Measurements from ENCODE around the gene HPN. TPM values are rescaled to one million over a fixed set of nuclear protein-coding genes. Genes with fewer than 3 reads are reported as not detected.

The HPN gene
- total RNA-seq, 3 donors from 2014 or later: 0.26 to 0.38 TPM; not detected in 1

DNA sequence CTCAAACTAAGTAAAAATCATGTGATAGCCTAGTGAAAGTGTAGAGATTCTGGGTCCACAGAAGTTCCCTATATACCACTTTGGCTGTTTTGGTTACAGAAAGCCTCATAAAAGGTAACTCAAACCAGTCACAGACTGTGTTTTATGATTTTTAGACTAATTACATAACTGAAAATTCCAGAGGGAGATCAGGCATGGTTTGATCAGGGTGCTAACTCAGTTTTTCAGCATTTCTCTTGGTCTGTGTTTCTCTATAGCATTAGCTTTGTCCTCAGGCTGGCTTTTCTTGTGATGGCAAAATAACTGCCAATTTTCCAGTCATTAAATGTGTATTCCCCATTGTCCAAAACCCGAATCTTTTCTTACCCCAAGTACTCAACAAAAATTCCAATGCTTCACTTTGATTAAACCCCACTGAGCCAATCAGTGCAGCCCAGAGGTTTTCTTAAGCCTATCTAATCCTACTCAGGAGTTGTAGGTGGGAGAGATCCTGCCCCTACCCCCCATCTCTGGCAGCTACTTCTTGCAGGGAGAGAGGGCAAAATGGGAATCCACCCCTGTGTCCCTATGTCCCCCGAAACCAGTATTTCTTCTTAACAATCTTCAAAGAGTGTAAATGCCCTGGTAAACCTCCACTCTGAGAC, 65.5 kb downstream of the HPN start:
- peaks cover 3% of the 10 kb centered on the region for H3K27me3 Mint-ChIP-seq (ENCODE audit: low read depth)
- no peaks in the 10 kb centered on the region for H3K9me3 Mint-ChIP-seq
- H3K36me3 Mint-ChIP-seq (ENCODE audit: insufficient read depth): no peaks in the 10 kb centered on the region
- DNase-seq (no peak), ATAC-seq (no peak)
- H3K4me1 Mint-ChIP-seq (ENCODE audit: low read depth): peaks cover 4% of the 10 kb centered on the region
- H3K4me3 Mint-ChIP-seq: no peak overlapping the region

- no peak for ATAC-seq
- no peak for DNase-seq
- Mint-ChIP-seq H3K9me3 (no peaks in the 10 kb centered on the region), H3K36me3 (ENCODE audit: insufficient read depth) (no peaks in the 10 kb centered on the region), H3K27me3 (ENCODE audit: low read depth) (peaks cover 3% of the 10 kb centered on the region), H3K4me3 (no peak overlapping the region), H3K4me1 (ENCODE audit: low read depth) (peaks cover 4% of the 10 kb centered on the region)
Observed at GRCh38 chr19:35107545-35107944, 66.0 kb downstream of the HPN start.

DNA sequence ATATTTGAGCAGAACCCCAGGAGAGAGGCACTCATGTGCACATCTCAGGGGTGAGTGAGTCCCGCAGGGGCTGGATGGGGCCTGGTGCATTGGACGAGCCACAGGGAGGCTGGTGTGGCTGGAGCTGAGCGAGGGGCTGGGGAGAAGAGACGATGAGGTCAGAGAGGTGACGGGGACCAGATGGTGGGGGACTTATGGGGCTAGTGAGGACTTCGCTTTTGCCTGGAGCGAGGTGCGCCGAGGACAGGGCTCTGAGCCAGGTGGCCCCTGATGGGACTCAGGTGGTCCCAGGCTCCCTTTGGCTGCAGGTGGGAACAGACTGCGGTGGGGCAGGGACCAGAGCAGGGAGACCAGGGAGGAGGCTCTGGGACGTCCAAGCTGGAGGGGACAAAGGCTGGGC, 67.2 kb downstream of the HPN start:
- Mint-ChIP-seq H3K4me3 (no peak overlapping the region), H3K4me1 (ENCODE audit: low read depth) (peaks cover 4% of the 10 kb centered on the region), H3K36me3 (ENCODE audit: insufficient read depth) (no peaks in the 10 kb centered on the region), H3K27me3 (ENCODE audit: low read depth) (peaks cover 3% of the 10 kb centered on the region), H3K9me3 (no peaks in the 10 kb centered on the region)
- DNase-seq: no peak
- no peak for ATAC-seq

DNA sequence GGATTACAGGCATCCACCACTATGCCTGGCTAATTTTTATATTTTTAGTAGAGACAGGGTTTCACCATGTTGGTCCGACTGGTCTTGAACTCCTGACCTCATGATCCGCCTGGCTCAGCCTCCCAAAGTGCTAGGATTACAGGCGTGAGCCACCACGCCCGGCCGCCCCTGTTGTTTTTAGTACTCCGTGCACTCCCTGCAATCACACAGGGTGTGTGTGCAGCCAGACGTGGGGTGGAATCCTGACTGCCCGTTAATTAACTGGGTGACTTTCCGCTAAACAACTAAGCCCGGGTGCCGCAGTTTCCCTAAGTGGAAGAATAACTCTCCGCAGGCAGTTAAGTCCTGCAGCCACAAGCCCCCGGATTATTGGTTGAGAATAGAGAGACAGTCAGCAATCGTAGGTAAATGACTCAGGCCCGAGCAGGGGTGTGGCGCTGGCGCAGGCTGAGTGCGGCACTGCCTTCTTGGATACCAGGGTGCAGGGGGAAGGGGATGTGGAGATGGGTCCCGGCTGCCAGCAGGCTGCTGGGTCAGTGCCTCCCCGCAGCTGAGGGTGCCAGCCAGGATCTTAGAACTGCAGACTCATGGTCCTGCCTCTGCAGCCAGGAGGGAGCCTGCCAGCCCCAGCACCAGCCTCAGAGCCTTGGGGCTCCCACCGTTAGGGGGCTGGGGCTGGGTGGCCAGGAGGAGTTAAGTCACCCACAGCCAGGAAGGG, 68.0 kb downstream of the HPN start:
- Mint-ChIP-seq H3K4me3 (no peak overlapping the region), H3K4me1 (ENCODE audit: low read depth) (peaks cover 6% of the 10 kb centered on the region), H3K36me3 (ENCODE audit: insufficient read depth) (no peaks in the 10 kb centered on the region), H3K9me3 (no peaks in the 10 kb centered on the region), H3K27me3 (ENCODE audit: low read depth) (peaks cover 3% of the 10 kb centered on the region)
- DNase-seq: no peak
- ATAC-seq: no peak

- DNase-seq (no peak), ATAC-seq (no peak)
- H3K4me1 Mint-ChIP-seq (ENCODE audit: low read depth): peaks cover 10% of the 10 kb centered on the region
- no peaks in the 10 kb centered on the region for H3K36me3 Mint-ChIP-seq (ENCODE audit: insufficient read depth)
- no peak overlapping the region for H3K4me3 Mint-ChIP-seq
- H3K9me3 Mint-ChIP-seq: no peaks in the 10 kb centered on the region
- peaks cover 4% of the 10 kb centered on the region for H3K27me3 Mint-ChIP-seq (ENCODE audit: low read depth)
Observed at GRCh38 chr19:35110974-35111373, 69.5 kb downstream of the HPN start.

- DNase-seq (no peak), ATAC-seq (no peak)
- no peaks in the 10 kb centered on the region for H3K36me3 Mint-ChIP-seq (ENCODE audit: insufficient read depth)
- peaks cover 6% of the 10 kb centered on the region for H3K4me1 Mint-ChIP-seq (ENCODE audit: low read depth)
- no peak overlapping the region for H3K4me3 Mint-ChIP-seq
- no peaks in the 10 kb centered on the region for H3K9me3 Mint-ChIP-seq
- H3K27me3 Mint-ChIP-seq (ENCODE audit: low read depth): peaks cover 7% of the 10 kb centered on the region
Observed at GRCh38 chr19:35112995-35113688, 71.6 kb downstream of the HPN start.

GRCh38 chr19:35114353-35115176, 73.0 kb downstream of the HPN start:
- peak; percentile 83 to 89 for ATAC-seq
- DNase-seq: peak; percentile 66
- H3K9me3 Mint-ChIP-seq: no peaks in the 10 kb centered on the region
- H3K36me3 Mint-ChIP-seq (ENCODE audit: insufficient read depth): no peaks in the 10 kb centered on the region
- H3K4me1 Mint-ChIP-seq (ENCODE audit: low read depth): peaks cover 6% of the 10 kb centered on the region
- no peak overlapping the region for H3K4me3 Mint-ChIP-seq
- peaks cover 7% of the 10 kb centered on the region for H3K27me3 Mint-ChIP-seq (ENCODE audit: low read depth)

- no peak for ATAC-seq
- Mint-ChIP-seq H3K9me3 (no peaks in the 10 kb centered on the region), H3K27me3 (ENCODE audit: low read depth) (peaks cover 7% of the 10 kb centered on the region), H3K4me3 (no peak within 1 kb of the TSS), H3K36me3 (ENCODE audit: insufficient read depth) (no peaks in the 10 kb centered on the region), H3K4me1 (ENCODE audit: low read depth) (peaks cover 6% of the 10 kb centered on the region)
- DNase-seq: no peak
Observed at GRCh38 chr19:35115177-35115951, 73.8 kb downstream of the HPN start, which contains the start of gene FXYD3. FXYD3 (plus strand) TSS chr19:35115823; CDS start chr19:35119377, 3,554 bp downstream.

Other genes starting within 250 kb of the HPN start
- gene ZNF30, start 114.8 kb upstream of the HPN start, total RNA-seq: 1 to 10 TPM; 4.7 to 6.1 (median 4.8) TPM
- gene ZNF792, start 77.5 kb upstream of the HPN start, total RNA-seq: 1 to 10 TPM; 2.4 to 2.6 (median 2.6) TPM
- 100 to 1,000 TPM; 162 to 192 (median 170) TPM for gene GRAMD1A, start 41.4 kb upstream of the HPN start, total RNA-seq
- 1 to 10 TPM; 1.1 to 2.3 (median 1.2) TPM for gene SCN1B, start 11.3 kb upstream of the HPN start, total RNA-seq
- gene FXYD3, start 74.1 kb downstream of the HPN start, total RNA-seq: under 1 TPM; 0.23 to 0.63 (median 0.41) TPM
- gene LGI4, start 93.3 kb downstream of the HPN start, total RNA-seq: under 1 TPM in 1 of 3 donors, not detected in 2; 0.14 TPM
- 1 to 10 TPM in 2 of 3 donors, under 1 TPM in 1; 0.95 to 1.6 (median 1.4) TPM for gene FXYD1, start 97.1 kb downstream of the HPN start, total RNA-seq
- under 1 TPM in 1 of 3 donors, not detected in 2; 0.48 TPM for gene FXYD7, start 101.5 kb downstream of the HPN start, total RNA-seq
- gene FXYD5, start 113.0 kb downstream of the HPN start, total RNA-seq: 100 to 1,000 TPM; 363 to 466 (median 421) TPM
- not detected for gene FAM187B, start 187.0 kb downstream of the HPN start, total RNA-seq
- gene LSR, start 207.3 kb downstream of the HPN start, total RNA-seq: 10 to 100 TPM; 14.0 to 18.7 (median 17.1) TPM
- 100 to 1,000 TPM; 130 to 145 (median 144) TPM for gene USF2, start 227.2 kb downstream of the HPN start, total RNA-seq
- gene HAMP, start 240.8 kb downstream of the HPN start, total RNA-seq: under 1 TPM; 0.58 to 0.81 (median 0.60) TPM

Measured in activated T-cell treated with anti-CD3 and anti-CD28 coated beads, Interleukin-2, amount 50 U/mL, for 4 hours (primary cell).